Nephron progenitor cell (in vitro differentiated cells): ENCODE data around the gene ATP6V1C2.
A peak's percentile ranks its signal among the peaks of the same experiment; 100 is the strongest.

Source experiments
- DNase-seq: peaks from one replicate; pipeline ENCODE4 v3.0.0; 2021
- H3K27ac Mint-ChIP-seq: 2 replicates; pipeline ENCODE4 v1.8.0; 2021; ENCODE audit warnings: mild to moderate bottlenecking, moderate library complexity, mixed read lengths
- H3K27me3 Mint-ChIP-seq: 2 replicates; pipeline ENCODE4 v1.8.0; 2021; ENCODE audit warnings: mild to moderate bottlenecking, low read depth, mixed read lengths; ENCODE audit not compliant: poor library complexity
- H3K36me3 Mint-ChIP-seq: 2 replicates; pipeline ENCODE4 v1.8.0; 2021; ENCODE audit warnings: low read depth, mixed read lengths
- H3K4me1 Mint-ChIP-seq: 2 replicates; pipeline ENCODE4 v1.8.0; 2021; ENCODE audit warnings: mixed read lengths
- H3K4me3 Mint-ChIP-seq: 2 replicates; pipeline ENCODE4 v1.8.0; 2021; ENCODE audit warnings: mild to moderate bottlenecking, moderate library complexity, mixed read lengths
- H3K9me3 Mint-ChIP-seq: 2 replicates; pipeline ENCODE4 v1.8.0; 2021; ENCODE audit warnings: mild to moderate bottlenecking, moderate library complexity, mixed read lengths
- TF ChIP-seq, protein P1 (sequence below): fragments of 200-600 bp; sonication (generic); IDR thresholded peaks from 2 replicates; pipeline ENCODE4 v1.5.0; 2021; ENCODE audit warnings: antibody characterized with exemption

ATP6V1C2 gene

DNA sequence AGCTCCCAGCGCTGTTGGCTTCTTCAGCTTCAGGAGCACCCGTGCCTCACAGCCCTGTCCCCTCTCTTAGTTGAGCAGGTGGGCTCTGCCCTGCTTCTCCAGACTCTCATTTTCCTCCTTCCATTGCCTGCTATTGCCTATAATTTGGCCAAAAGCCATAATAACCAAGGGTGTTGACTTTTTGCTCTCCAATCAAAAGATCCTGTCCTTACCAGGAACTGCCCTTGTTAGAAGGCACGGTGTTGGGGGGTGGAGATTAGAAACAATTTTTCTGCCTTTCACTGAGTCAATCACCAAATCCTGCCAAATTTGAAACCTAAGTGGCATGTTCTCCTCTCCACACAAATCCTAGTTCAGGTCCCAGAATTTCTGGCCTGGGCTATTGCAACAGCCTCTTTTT lies 107.9 kb downstream of the ATP6V1C2 start:
- DNase-seq, result no peak
- Mint-ChIP-seq H3K9me3 (no peaks in the 10 kb centered on the region), H3K36me3 (no peaks in the 10 kb centered on the region), H3K27ac (no peak overlapping the region), H3K4me1 (peaks cover 22% of the 10 kb centered on the region), H3K27me3 (peaks cover 63% of the 10 kb centered on the region), H3K4me3 (no peak overlapping the region)
- TF ChIP-seq, protein P1, sequence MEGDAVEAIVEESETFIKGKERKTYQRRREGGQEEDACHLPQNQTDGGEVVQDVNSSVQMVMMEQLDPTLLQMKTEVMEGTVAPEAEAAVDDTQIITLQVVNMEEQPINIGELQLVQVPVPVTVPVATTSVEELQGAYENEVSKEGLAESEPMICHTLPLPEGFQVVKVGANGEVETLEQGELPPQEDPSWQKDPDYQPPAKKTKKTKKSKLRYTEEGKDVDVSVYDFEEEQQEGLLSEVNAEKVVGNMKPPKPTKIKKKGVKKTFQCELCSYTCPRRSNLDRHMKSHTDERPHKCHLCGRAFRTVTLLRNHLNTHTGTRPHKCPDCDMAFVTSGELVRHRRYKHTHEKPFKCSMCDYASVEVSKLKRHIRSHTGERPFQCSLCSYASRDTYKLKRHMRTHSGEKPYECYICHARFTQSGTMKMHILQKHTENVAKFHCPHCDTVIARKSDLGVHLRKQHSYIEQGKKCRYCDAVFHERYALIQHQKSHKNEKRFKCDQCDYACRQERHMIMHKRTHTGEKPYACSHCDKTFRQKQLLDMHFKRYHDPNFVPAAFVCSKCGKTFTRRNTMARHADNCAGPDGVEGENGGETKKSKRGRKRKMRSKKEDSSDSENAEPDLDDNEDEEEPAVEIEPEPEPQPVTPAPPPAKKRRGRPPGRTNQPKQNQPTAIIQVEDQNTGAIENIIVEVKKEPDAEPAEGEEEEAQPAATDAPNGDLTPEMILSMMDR, result no peak

DNA sequence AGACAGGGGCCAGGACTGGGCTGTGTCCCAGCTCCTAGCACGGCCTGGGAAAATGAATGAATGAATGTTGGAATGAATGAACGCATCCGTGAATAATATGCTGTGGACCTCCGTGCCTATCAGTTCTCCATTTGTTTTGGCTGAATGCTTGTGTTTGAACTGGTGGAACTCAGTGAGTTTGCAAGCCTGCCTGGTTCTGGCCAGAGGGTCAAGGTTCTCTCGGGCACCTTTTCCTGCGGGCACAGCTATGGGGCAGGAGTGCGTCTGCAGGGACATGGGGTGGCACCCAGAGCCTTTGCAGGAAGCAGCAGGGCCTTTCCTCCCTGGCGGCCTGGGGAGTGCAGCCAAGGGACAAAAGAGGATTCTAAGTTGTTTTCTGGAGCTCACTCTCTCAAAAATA lies 108.8 kb downstream of the ATP6V1C2 start:
- no peak overlapping the region for H3K27ac Mint-ChIP-seq
- no peak overlapping the region for H3K4me3 Mint-ChIP-seq
- TF ChIP-seq, protein P1, result no peak
- no peak for DNase-seq
- no peaks in the 10 kb centered on the region for H3K9me3 Mint-ChIP-seq
- peaks cover 22% of the 10 kb centered on the region for H3K4me1 Mint-ChIP-seq
- peaks cover 62% of the 10 kb centered on the region for H3K27me3 Mint-ChIP-seq
- H3K36me3 Mint-ChIP-seq, result no peaks in the 10 kb centered on the region

DNA sequence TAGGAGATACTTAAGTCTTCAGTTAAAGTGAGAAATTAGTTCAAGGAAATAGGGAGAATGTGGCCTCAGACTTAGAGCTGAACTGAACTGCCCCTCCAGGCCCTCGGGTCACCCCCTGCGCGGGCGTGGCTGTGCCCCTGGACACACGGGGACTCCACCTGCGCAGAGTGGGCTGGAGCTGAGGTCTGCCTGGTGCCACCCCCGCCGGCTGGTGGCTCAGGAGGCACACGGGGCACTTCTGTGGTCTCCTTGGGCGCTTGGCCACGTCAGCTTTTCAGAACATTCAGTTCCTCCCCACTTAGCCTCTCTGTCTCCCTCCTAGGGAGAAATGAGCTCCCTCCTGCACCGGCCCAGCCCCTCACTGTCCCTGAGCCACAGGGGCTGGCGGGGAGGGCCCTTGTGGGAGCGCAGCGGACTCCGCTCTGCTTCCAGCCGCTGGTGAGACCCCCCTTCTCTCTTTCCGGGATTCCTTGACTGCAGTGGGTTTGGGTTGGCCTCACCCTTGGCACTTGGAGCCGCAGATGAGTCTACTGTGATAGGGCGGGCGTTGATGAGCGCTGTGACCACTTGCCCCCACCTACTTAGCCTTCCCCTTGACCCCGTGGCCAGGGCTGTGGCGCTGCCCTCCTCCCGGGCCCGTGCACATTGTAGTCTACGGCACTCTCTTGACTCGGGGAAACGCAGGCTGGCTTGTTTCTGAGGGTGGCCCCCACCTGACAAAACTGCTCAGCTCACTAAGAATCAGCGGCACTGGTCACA lies 109.4 kb downstream of the ATP6V1C2 start:
- DNase-seq, result no peak
- TF ChIP-seq, protein P1, result no peak
- Mint-ChIP-seq H3K4me1 (peaks cover 22% of the 10 kb centered on the region), H3K27ac (no peak overlapping the region), H3K27me3 (peaks cover 61% of the 10 kb centered on the region), H3K36me3 (no peaks in the 10 kb centered on the region), H3K9me3 (no peaks in the 10 kb centered on the region), H3K4me3 (no peak overlapping the region)

DNA sequence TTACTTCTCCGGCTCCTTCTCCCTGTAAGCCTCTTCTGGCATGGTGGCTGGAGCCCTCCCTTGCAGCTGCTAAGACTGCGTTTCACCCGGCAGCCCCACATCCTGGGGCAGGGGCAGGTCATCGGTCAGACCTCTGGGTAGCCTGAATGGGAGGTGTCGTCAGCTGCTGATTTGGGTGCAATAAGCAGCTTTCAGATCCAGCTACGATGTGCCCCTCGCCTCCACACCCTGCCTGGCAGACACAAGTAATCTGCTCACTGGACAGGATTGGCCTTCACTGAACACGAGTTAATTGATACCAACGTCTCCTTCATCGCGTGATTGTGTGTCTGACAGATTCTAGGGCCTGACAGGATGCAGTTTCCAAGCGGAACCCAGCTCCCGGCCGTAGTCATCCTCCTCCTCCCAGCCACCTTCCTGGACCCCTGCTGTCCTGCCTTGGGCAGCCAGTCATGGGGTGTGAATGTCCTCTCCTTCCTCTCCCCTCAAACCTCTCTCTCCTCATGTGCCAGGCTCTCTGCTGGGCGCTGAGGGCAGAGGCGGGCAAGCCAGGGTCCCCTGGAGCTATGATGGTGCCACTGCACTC lies 110.1 kb downstream of the ATP6V1C2 start:
- Mint-ChIP-seq H3K4me1 (peaks cover 22% of the 10 kb centered on the region), H3K27me3 (peaks cover 64% of the 10 kb centered on the region), H3K4me3 (no peak overlapping the region), H3K9me3 (no peaks in the 10 kb centered on the region), H3K36me3 (no peaks in the 10 kb centered on the region), H3K27ac (no peak overlapping the region)
- DNase-seq, result no peak
- TF ChIP-seq, protein P1, result no peak

DNA sequence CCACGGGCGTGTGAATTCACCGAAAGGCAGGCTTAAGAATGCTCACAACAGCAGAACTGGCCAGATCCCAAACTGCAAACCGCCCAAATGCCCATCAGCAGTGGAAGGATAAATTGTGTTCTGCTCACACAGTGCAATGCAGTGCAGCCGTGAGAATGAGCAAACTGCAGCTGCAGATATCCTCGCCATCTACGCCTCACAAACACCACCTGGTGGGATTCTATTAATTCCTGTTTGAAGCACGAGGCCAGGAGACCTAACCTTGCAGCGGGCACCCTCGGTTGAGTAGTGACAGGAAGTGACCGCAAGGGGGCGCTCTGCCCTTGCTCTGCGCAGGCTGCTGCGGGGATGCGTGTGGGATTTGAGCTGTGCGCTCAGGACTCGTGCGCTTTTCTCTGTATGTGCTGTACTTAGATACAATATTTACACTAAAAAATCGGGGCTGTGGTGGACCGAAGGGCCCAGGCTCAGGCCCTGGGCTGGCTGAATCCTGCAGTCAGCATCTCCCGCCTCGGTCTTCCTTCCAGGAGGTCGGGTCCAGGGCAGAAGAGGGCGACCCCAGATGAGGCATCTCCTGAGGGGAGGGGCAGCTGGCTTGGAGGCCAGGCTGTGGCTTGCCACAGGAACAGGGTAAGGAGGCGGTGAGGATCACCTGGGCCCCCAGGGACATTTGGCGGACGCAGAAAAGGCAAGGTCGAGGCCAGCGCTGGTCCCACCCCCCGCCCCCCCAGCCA lies 110.9 kb downstream of the ATP6V1C2 start:
- H3K4me3 Mint-ChIP-seq, result peak overlapping the region; percentile 71
- DNase-seq, result peak; percentile 91
- TF ChIP-seq, protein P1, result peak; percentile 98
- H3K9me3 Mint-ChIP-seq, result no peaks in the 10 kb centered on the region
- H3K36me3 Mint-ChIP-seq, result no peaks in the 10 kb centered on the region
- H3K27ac Mint-ChIP-seq, result no peak overlapping the region
- H3K27me3 Mint-ChIP-seq, result peaks cover 65% of the 10 kb centered on the region
- H3K4me1 Mint-ChIP-seq, result peaks cover 22% of the 10 kb centered on the region
